VCaP (cell line): ENCODE data around the gene NPHP1.
"Not testable (repeated sequence)": the region's sequence is repeated elsewhere in the genome, so short reads cannot be mapped to it uniquely, and the experiment has no call there.

Source experiments
- H3K27ac ChIP-seq: fragments of 450-650 bp; 2 replicates; pipeline ENCODE4 v1.5.1; 2017
- CTCF ChIP-seq: fragments of 450-650 bp; conservative IDR thresholded peaks from 2 replicates; pipeline ENCODE4 v1.5.1; 2017; ENCODE audit warnings: mild to moderate bottlenecking, moderate library complexity

The NPHP1 gene

GRCh38 chr2:110198016-110198415 is 6.8 kb downstream of the NPHP1 start:
- H3K27ac ChIP-seq, result no peak overlapping the region
- no peak for TF ChIP-seq CTCF

GRCh38 chr2:110197452-110197851 is 7.4 kb downstream of the NPHP1 start:
- TF ChIP-seq CTCF, result no peak
- H3K27ac ChIP-seq, result no peak overlapping the region

GRCh38 chr2:110190169-110190568 is 14.6 kb downstream of the NPHP1 start:
- H3K27ac ChIP-seq, result not testable (repeated sequence)

- no peak overlapping the region for H3K27ac ChIP-seq
- no peak for TF ChIP-seq CTCF
Observed at GRCh38 chr2:110182449-110182848, 22.4 kb downstream of the NPHP1 start.

GRCh38 chr2:110180036-110180435 is 24.8 kb downstream of the NPHP1 start:
- TF ChIP-seq CTCF, result no peak
- H3K27ac ChIP-seq, result no peak overlapping the region

- H3K27ac ChIP-seq, result no peak overlapping the region
- TF ChIP-seq CTCF, result no peak
Observed at GRCh38 chr2:110173523-110173922, 31.3 kb downstream of the NPHP1 start.

GRCh38 chr2:110172506-110172905 is 32.3 kb downstream of the NPHP1 start:
- no peak for TF ChIP-seq CTCF
- H3K27ac ChIP-seq, result no peak overlapping the region; the same call in 1 of the 2 replicates

- no peak overlapping the region for H3K27ac ChIP-seq
- TF ChIP-seq CTCF, result no peak
Observed at GRCh38 chr2:110170102-110170501, 34.7 kb downstream of the NPHP1 start.
